Measurements from ENCODE around the gene HEATR9.

Gene HEATR9

GRCh38 chr17:35843698-35844097 lies 25.0 kb downstream of the HEATR9 start (continued):
- TF ChIP-seq PATZ1 (CRISPR knock-in tag; IDR thresholded peaks at IDR 0.05; ENCODE audit: borderline replicate concordance) (no peak), ZFP30 (CRISPR knock-in tag; IDR thresholded peaks at IDR 0.05) (no peak), ARNTL (CRISPR knock-in tag; IDR thresholded peaks at IDR 0.05; ENCODE audit: borderline replicate concordance, low read depth) (no peak), TSHZ2 (CRISPR knock-in tag; IDR thresholded peaks at IDR 0.05) (no peak), RARB (CRISPR knock-in tag; IDR thresholded peaks at IDR 0.05) (no peak), ZNF565 (CRISPR knock-in tag; conservative IDR thresholded peaks at IDR 0.05; ENCODE audit: low read depth) (no peak), BACH2 (CRISPR knock-in tag; IDR thresholded peaks at IDR 0.05; ENCODE audit: borderline replicate concordance) (no peak)

GRCh38 chr17:35842239-35842638 lies 26.5 kb downstream of the HEATR9 start:
- TF ChIP-seq PPARA (CRISPR knock-in tag; IDR thresholded peaks at IDR 0.05; ENCODE audit: borderline replicate concordance) (no peak), ZC3H10 (CRISPR knock-in tag; IDR thresholded peaks at IDR 0.05) (no peak), SNAI2 (CRISPR knock-in tag; IDR thresholded peaks at IDR 0.05) (no peak), TOX (CRISPR knock-in tag; IDR thresholded peaks at IDR 0.05; ENCODE audit: borderline replicate concordance) (no peak), CREB5 (CRISPR knock-in tag; IDR thresholded peaks at IDR 0.05; ENCODE audit: low read depth) (no peak), CSDC2 (CRISPR knock-in tag; IDR thresholded peaks at IDR 0.05) (no peak), ESRRG (CRISPR knock-in tag; IDR thresholded peaks at IDR 0.05) (no peak), ZNF565 (CRISPR knock-in tag; conservative IDR thresholded peaks at IDR 0.05; ENCODE audit: low read depth) (no peak), CSRNP3 (CRISPR knock-in tag; IDR thresholded peaks at IDR 0.05) (no peak), GLIS3 (CRISPR knock-in tag; IDR thresholded peaks at IDR 0.05) (no peak), ZNF8 (CRISPR knock-in tag; IDR thresholded peaks at IDR 0.05) (no peak)
- no peak for ATAC-seq

- ATAC-seq, result no peak; the same call in 2 of the 3 replicates
- TF ChIP-seq PPARA (CRISPR knock-in tag; IDR thresholded peaks at IDR 0.05; ENCODE audit: borderline replicate concordance), result no peak
- no peak for TF ChIP-seq POU6F1 (CRISPR knock-in tag; IDR thresholded peaks at IDR 0.05; ENCODE audit: borderline replicate concordance, low read depth)
- TF ChIP-seq CSDC2 (CRISPR knock-in tag; IDR thresholded peaks at IDR 0.05), result no peak
- no peak for TF ChIP-seq CSRNP3 (CRISPR knock-in tag; IDR thresholded peaks at IDR 0.05)
- no peak for TF ChIP-seq CREB5 (CRISPR knock-in tag; IDR thresholded peaks at IDR 0.05; ENCODE audit: low read depth)
- TF ChIP-seq SNAI2 (CRISPR knock-in tag; IDR thresholded peaks at IDR 0.05), result no peak
Observed at GRCh38 chr17:35841505-35841904, 27.2 kb downstream of the HEATR9 start.
